Mucosa of stomach (tissue), 1 donor: ENCODE data around the gene CLSTN2.

Experiments
- H3K27me3 ChIP-seq: one replicate; pipeline ENCODE4 v1.7.0; 2013; ENCODE audit warnings: mild to moderate bottlenecking, low read length; ENCODE audit not compliant: control insufficient read depth, insufficient read depth
- H3K36me3 ChIP-seq: one replicate; pipeline ENCODE4 v1.7.0; 2013; ENCODE audit warnings: low read length; ENCODE audit not compliant: control insufficient read depth, insufficient read depth
- H3K4me1 ChIP-seq: one replicate; pipeline ENCODE4 v1.7.0; 2013; ENCODE audit warnings: mild to moderate bottlenecking, low read length; ENCODE audit not compliant: control insufficient read depth, insufficient read depth
- H3K4me3 ChIP-seq: one replicate; pipeline ENCODE4 v1.7.0; 2013; ENCODE audit warnings: low read length
- H3K9ac ChIP-seq: one replicate; pipeline ENCODE4 v1.7.0; 2013; ENCODE audit warnings: mild to moderate bottlenecking, low read length, moderate library complexity
- H3K9me3 ChIP-seq: one replicate; pipeline ENCODE4 v1.7.0; 2013; ENCODE audit warnings: mild to moderate bottlenecking, low read length, moderate library complexity; ENCODE audit not compliant: control insufficient read depth
- donor health status: Pancreatic carcinoma.

CLSTN2 gene

GRCh38 chr3:140152851-140153639 is 218.1 kb downstream of the CLSTN2 start:
- no peaks in the 10 kb centered on the region for H3K4me1 ChIP-seq

GRCh38 chr3:140153736-140154135 is 218.8 kb downstream of the CLSTN2 start:
- H3K9ac ChIP-seq: no peak overlapping the region
- no peaks in the 10 kb centered on the region for H3K4me1 ChIP-seq
- no peaks in the 10 kb centered on the region for H3K36me3 ChIP-seq
- H3K4me3 ChIP-seq: no peak overlapping the region
- no peaks in the 10 kb centered on the region for H3K9me3 ChIP-seq
- no peaks in the 10 kb centered on the region for H3K27me3 ChIP-seq

More at GRCh38 chr3:140152851-140153639, 218.1 kb downstream of the CLSTN2 start:
- H3K36me3 ChIP-seq: no peaks in the 10 kb centered on the region
- H3K27me3 ChIP-seq: no peaks in the 10 kb centered on the region
- no peak overlapping the region for H3K9ac ChIP-seq
- H3K9me3 ChIP-seq: no peaks in the 10 kb centered on the region
- H3K4me3 ChIP-seq: no peak overlapping the region

- H3K9me3 ChIP-seq: no peaks in the 10 kb centered on the region
- H3K36me3 ChIP-seq: no peaks in the 10 kb centered on the region
- H3K4me1 ChIP-seq: no peaks in the 10 kb centered on the region
- H3K27me3 ChIP-seq: no peaks in the 10 kb centered on the region
- no peak overlapping the region for H3K4me3 ChIP-seq
- H3K9ac ChIP-seq: no peak overlapping the region
Observed at GRCh38 chr3:140157161-140157560, 222.2 kb downstream of the CLSTN2 start.

- Histone ChIP-seq H3K9me3 (no peaks in the 10 kb centered on the region), H3K9ac (no peak overlapping the region), H3K4me1 (no peaks in the 10 kb centered on the region), H3K4me3 (no peak overlapping the region), H3K27me3 (no peaks in the 10 kb centered on the region), H3K36me3 (no peaks in the 10 kb centered on the region)
Observed at GRCh38 chr3:140159646-140160045, 224.7 kb downstream of the CLSTN2 start.

- Histone ChIP-seq H3K9me3 (no peaks in the 10 kb centered on the region), H3K9ac (no peak overlapping the region), H3K4me3 (no peak overlapping the region), H3K36me3 (no peaks in the 10 kb centered on the region), H3K4me1 (no peaks in the 10 kb centered on the region), H3K27me3 (no peaks in the 10 kb centered on the region)
Observed at GRCh38 chr3:140160553-140160952, 225.6 kb downstream of the CLSTN2 start.

GRCh38 chr3:140162551-140162950 is 227.6 kb downstream of the CLSTN2 start:
- Histone ChIP-seq H3K27me3 (no peaks in the 10 kb centered on the region), H3K36me3 (no peaks in the 10 kb centered on the region), H3K9me3 (no peaks in the 10 kb centered on the region), H3K4me1 (no peaks in the 10 kb centered on the region), H3K9ac (no peak overlapping the region), H3K4me3 (no peak overlapping the region)

GRCh38 chr3:140163159-140163763 is 228.3 kb downstream of the CLSTN2 start:
- no peaks in the 10 kb centered on the region for H3K27me3 ChIP-seq
- no peak overlapping the region for H3K9ac ChIP-seq
- no peaks in the 10 kb centered on the region for H3K4me1 ChIP-seq
- no peaks in the 10 kb centered on the region for H3K9me3 ChIP-seq
- no peaks in the 10 kb centered on the region for H3K36me3 ChIP-seq
- no peak overlapping the region for H3K4me3 ChIP-seq

GRCh38 chr3:140164156-140164555 is 229.2 kb downstream of the CLSTN2 start:
- Histone ChIP-seq H3K36me3 (no peaks in the 10 kb centered on the region), H3K4me1 (no peaks in the 10 kb centered on the region), H3K27me3 (no peaks in the 10 kb centered on the region), H3K9ac (no peak overlapping the region), H3K4me3 (no peak overlapping the region), H3K9me3 (no peaks in the 10 kb centered on the region)

- Histone ChIP-seq H3K4me1 (no peaks in the 10 kb centered on the region), H3K9ac (no peak overlapping the region), H3K36me3 (no peaks in the 10 kb centered on the region), H3K9me3 (no peaks in the 10 kb centered on the region), H3K4me3 (no peak overlapping the region), H3K27me3 (no peaks in the 10 kb centered on the region)
Observed at GRCh38 chr3:140164922-140165590, 230.1 kb downstream of the CLSTN2 start.

GRCh38 chr3:140165781-140166180 is 230.8 kb downstream of the CLSTN2 start:
- H3K4me1 ChIP-seq: no peaks in the 10 kb centered on the region
- no peak overlapping the region for H3K9ac ChIP-seq
- H3K27me3 ChIP-seq: no peaks in the 10 kb centered on the region
- no peak overlapping the region for H3K4me3 ChIP-seq
- no peaks in the 10 kb centered on the region for H3K36me3 ChIP-seq
- no peaks in the 10 kb centered on the region for H3K9me3 ChIP-seq

GRCh38 chr3:140166861-140167599 is 232.0 kb downstream of the CLSTN2 start:
- Histone ChIP-seq H3K36me3 (no peaks in the 10 kb centered on the region), H3K4me3 (no peak overlapping the region), H3K4me1 (no peaks in the 10 kb centered on the region), H3K9ac (no peak overlapping the region), H3K27me3 (no peaks in the 10 kb centered on the region), H3K9me3 (no peaks in the 10 kb centered on the region)
